ENCODE data around the gene ARHGAP1. TPM values are rescaled to one million over a fixed set of nuclear protein-coding genes. Genes with fewer than 3 reads are reported as not detected.

The ARHGAP1 gene
- total and polyA plus RNA-seq, 2 of the 13 experiments (the other 11 are each of a cell fraction or from before 2014, with no cell fraction given) = 18.6 to 30.3 TPM

DNA sequence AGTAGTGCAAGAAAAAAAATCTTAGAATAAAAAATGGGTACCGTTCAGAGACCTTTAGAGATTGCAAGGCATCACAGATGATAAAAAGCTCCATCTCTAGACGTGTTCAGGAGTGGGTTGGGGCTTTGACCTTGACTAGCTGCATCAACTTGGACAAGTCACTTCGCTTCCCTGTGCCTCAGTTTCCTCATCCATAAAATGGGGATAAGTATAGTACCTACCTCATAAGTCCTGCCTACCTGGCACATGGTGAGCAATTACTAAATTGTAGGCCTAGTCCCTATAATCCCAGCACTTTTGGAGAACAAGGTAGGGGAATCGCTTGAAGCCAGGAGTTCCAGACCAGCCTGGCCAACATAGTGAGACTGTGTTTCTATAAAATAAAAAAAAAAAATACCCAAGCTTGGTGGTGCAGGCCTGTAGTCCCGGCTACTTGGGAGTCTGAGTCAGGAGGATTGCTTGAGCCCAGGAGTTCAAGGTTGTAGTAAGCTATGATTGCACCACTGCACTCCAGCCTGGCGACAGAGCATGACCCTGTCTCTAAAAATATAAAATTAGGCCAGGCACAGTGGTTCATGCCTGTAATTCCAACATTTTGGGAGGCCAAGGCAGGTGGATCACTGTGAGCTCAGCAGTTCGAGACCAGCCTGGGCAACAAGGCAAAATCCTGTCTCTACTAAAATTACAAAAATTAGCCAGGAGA, 12.6 kb upstream of the ARHGAP1 start (continued):
- TF ChIP-seq ZNF121 (CRISPR knock-in tag; IDR thresholded peaks at IDR 0.05) = peak; percentile 29; the same call in 1 of the 2 replicates
- TF ChIP-seq SP140L (CRISPR knock-in tag; IDR thresholded peaks at IDR 0.05; ENCODE audit: borderline replicate concordance) = no peak
- TF ChIP-seq LCORL (IDR thresholded peaks at IDR 0.05) = no peak
- TF ChIP-seq LCORL (CRISPR knock-in tag; IDR thresholded peaks at IDR 0.05) = peak; percentile 55; the same call in 1 of the 2 replicates
- no peak for TF ChIP-seq CENPX (CRISPR knock-in tag; IDR thresholded peaks at IDR 0.05)
- TF ChIP-seq, protein P1, sequence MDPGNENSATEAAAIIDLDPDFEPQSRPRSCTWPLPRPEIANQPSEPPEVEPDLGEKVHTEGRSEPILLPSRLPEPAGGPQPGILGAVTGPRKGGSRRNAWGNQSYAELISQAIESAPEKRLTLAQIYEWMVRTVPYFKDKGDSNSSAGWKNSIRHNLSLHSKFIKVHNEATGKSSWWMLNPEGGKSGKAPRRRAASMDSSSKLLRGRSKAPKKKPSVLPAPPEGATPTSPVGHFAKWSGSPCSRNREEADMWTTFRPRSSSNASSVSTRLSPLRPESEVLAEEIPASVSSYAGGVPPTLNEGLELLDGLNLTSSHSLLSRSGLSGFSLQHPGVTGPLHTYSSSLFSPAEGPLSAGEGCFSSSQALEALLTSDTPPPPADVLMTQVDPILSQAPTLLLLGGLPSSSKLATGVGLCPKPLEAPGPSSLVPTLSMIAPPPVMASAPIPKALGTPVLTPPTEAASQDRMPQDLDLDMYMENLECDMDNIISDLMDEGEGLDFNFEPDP (CRISPR knock-in tag; conservative IDR thresholded peaks at IDR 0.05) = no peak
- TF ChIP-seq TGIF2 (CRISPR knock-in tag; IDR thresholded peaks at IDR 0.05) = no peak
- TF ChIP-seq, protein P2, sequence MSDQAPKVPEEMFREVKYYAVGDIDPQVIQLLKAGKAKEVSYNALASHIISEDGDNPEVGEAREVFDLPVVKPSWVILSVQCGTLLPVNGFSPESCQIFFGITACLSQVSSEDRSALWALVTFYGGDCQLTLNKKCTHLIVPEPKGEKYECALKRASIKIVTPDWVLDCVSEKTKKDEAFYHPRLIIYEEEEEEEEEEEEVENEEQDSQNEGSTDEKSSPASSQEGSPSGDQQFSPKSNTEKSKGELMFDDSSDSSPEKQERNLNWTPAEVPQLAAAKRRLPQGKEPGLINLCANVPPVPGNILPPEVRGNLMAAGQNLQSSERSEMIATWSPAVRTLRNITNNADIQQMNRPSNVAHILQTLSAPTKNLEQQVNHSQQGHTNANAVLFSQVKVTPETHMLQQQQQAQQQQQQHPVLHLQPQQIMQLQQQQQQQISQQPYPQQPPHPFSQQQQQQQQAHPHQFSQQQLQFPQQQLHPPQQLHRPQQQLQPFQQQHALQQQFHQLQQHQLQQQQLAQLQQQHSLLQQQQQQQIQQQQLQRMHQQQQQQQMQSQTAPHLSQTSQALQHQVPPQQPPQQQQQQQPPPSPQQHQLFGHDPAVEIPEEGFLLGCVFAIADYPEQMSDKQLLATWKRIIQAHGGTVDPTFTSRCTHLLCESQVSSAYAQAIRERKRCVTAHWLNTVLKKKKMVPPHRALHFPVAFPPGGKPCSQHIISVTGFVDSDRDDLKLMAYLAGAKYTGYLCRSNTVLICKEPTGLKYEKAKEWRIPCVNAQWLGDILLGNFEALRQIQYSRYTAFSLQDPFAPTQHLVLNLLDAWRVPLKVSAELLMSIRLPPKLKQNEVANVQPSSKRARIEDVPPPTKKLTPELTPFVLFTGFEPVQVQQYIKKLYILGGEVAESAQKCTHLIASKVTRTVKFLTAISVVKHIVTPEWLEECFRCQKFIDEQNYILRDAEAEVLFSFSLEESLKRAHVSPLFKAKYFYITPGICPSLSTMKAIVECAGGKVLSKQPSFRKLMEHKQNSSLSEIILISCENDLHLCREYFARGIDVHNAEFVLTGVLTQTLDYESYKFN (CRISPR knock-in tag; conservative IDR thresholded peaks at IDR 0.05) = no peak
- TF ChIP-seq EZH2 (conservative IDR thresholded peaks at IDR 0.05; ENCODE audit: low read depth, low read length) = no peak
- TF ChIP-seq ZNF546 (CRISPR knock-in tag; conservative IDR thresholded peaks at IDR 0.05) = no peak
- peak; percentile 93 for TF ChIP-seq ZNF629 (CRISPR knock-in tag; conservative IDR thresholded peaks at IDR 0.05)
- no peak for TF ChIP-seq SKI (IDR thresholded peaks at IDR 0.05; ENCODE audit: partially characterized antibody)
- no peak for TF ChIP-seq ZNF430 (CRISPR knock-in tag; IDR thresholded peaks at IDR 0.05)

Measured in HepG2 (cell line).